Chondrocyte (in vitro differentiated cells): ENCODE measurements around the gene SERPINB4. TPM values are rescaled to one million over a fixed set of nuclear protein-coding genes. Genes with fewer than 3 reads are reported as not detected.

Experiments used
- DNase-seq: peaks from one replicate; pipeline ENCODE4 v3.0.0; 2021; ENCODE audit warnings: mixed read lengths, low spot score
- H3K27ac Mint-ChIP-seq: one replicate; pipeline ENCODE4 v1.8.0; 2021; ENCODE audit warnings: mild to moderate bottlenecking, moderate library complexity, mixed read lengths; ENCODE audit not compliant: unreplicated experiment
- H3K27me3 Mint-ChIP-seq: 2 replicates; pipeline ENCODE4 v1.8.0; 2021; ENCODE audit warnings: low read depth, mixed read lengths
- H3K36me3 Mint-ChIP-seq: 2 replicates; pipeline ENCODE4 v1.8.0; 2021; ENCODE audit warnings: low read depth, mixed read lengths
- H3K4me1 Mint-ChIP-seq: 2 replicates; pipeline ENCODE4 v1.8.0; 2021; ENCODE audit warnings: low read depth, mild to moderate bottlenecking, mixed read lengths
- H3K4me3 Mint-ChIP-seq: one replicate; pipeline ENCODE4 v1.8.0; 2021; ENCODE audit warnings: mild to moderate bottlenecking, moderate library complexity, mixed read lengths; ENCODE audit not compliant: unreplicated experiment
- H3K9me3 Mint-ChIP-seq: 2 replicates; pipeline ENCODE4 v1.8.0; 2021; ENCODE audit warnings: low read depth, mixed read lengths
- CTCF ChIP-seq: fragments of 200-600 bp; sonication (generic); IDR thresholded peaks from 2 replicates; pipeline ENCODE4 v1.5.0; 2021; ENCODE audit warnings: antibody characterized with exemption, mild to moderate bottlenecking, moderate library complexity
- total RNA-seq: library from RNA; stranded (reverse); gene quantifications from 3 replicates; pipeline ENCODE4 v1.2.1, GENCODE V29; 2021

Gene SERPINB4
- total RNA-seq, 1 donor from 2014 or later = not detected

GRCh38 chr18:63681449-63682340 is 37.6 kb upstream of the SERPINB4 start:
- Mint-ChIP-seq H3K4me3 (no peak overlapping the region), H3K27ac (no peak overlapping the region), H3K27me3 (peaks cover 4% of the 10 kb centered on the region), H3K36me3 (no peaks in the 10 kb centered on the region), H3K9me3 (no peaks in the 10 kb centered on the region), H3K4me1 (peaks cover 8% of the 10 kb centered on the region)
- no peak for TF ChIP-seq CTCF
- DNase-seq = no peak

- H3K9me3 Mint-ChIP-seq = no peaks in the 10 kb centered on the region
- no peaks in the 10 kb centered on the region for H3K36me3 Mint-ChIP-seq
- H3K27ac Mint-ChIP-seq = no peak overlapping the region
- no peak for TF ChIP-seq CTCF
- peaks cover 7% of the 10 kb centered on the region for H3K27me3 Mint-ChIP-seq
- DNase-seq = no peak
- peaks cover 8% of the 10 kb centered on the region for H3K4me1 Mint-ChIP-seq
- H3K4me3 Mint-ChIP-seq = no peak overlapping the region
Measured at GRCh38 chr18:63679820-63680606, 36.0 kb upstream of the SERPINB4 start.

GRCh38 chr18:63677500-63678225 is 33.6 kb upstream of the SERPINB4 start:
- Mint-ChIP-seq H3K27me3 (peaks cover 12% of the 10 kb centered on the region), H3K36me3 (no peaks in the 10 kb centered on the region), H3K4me1 (no peaks in the 10 kb centered on the region), H3K27ac (no peak overlapping the region), H3K9me3 (no peaks in the 10 kb centered on the region), H3K4me3 (no peak overlapping the region)
- no peak for DNase-seq
- no peak for TF ChIP-seq CTCF

GRCh38 chr18:63676526-63677323 is 32.7 kb upstream of the SERPINB4 start:
- Mint-ChIP-seq H3K4me3 (no peak overlapping the region), H3K27me3 (peaks cover 12% of the 10 kb centered on the region), H3K9me3 (peaks cover 2% of the 10 kb centered on the region), H3K4me1 (no peaks in the 10 kb centered on the region), H3K27ac (no peak overlapping the region), H3K36me3 (no peaks in the 10 kb centered on the region)
- DNase-seq = no peak
- peak; percentile 25 for TF ChIP-seq CTCF
